Measurements from ENCODE around the gene ATP2C2.
A peak's percentile ranks its signal among the peaks of the same experiment; 100 is the strongest.

Gene ATP2C2

GRCh38 chr16:84421081-84421937 lies 53.0 kb downstream of the ATP2C2 start:
- Histone ChIP-seq H3K36me3 (ENCODE audit: insufficient read depth, low read length) (peaks cover 3% of the 10 kb centered on the region; the same call in 1 of the 2 replicates), H2AFZ (ENCODE audit: low read length) (no peak overlapping the region), H3K27ac (ENCODE audit: low read depth, low read length, poor library complexity, severe bottlenecking) (no peak overlapping the region), H3K4me2 (ENCODE audit: low read length) (no peak overlapping the region), H3K9me2 (ENCODE audit: low read depth, low read length) (no peaks in the 10 kb centered on the region), H4K20me1 (ENCODE audit: insufficient read depth, low read length) (no peaks in the 10 kb centered on the region), H3K9ac (ENCODE audit: low read length) (no peak overlapping the region), H3F3A (ENCODE audit: insufficient read depth, low read length) (no peaks in the 10 kb centered on the region), H3K4me1 (ENCODE audit: insufficient read depth, low read length, severe bottlenecking) (no peaks in the 10 kb centered on the region), H3K4me3 (ENCODE audit: low read depth, low read length, poor library complexity, severe bottlenecking) (no peak overlapping the region), H3K27me3 (ENCODE audit: insufficient read depth, low read length) (no peaks in the 10 kb centered on the region), H3K79me2 (ENCODE audit: insufficient read depth, low read length) (no peaks in the 10 kb centered on the region), H3K9me3 (ENCODE audit: low read length) (peaks cover 8% of the 10 kb centered on the region)
- TF ChIP-seq CTCF (IDR thresholded peaks at IDR 0.05; ENCODE audit: low read length): no peak
- no peak for TF ChIP-seq EZH2 (IDR thresholded peaks at IDR 0.05; ENCODE audit: borderline replicate concordance, low read length)

GRCh38 chr16:84421938-84422220 lies 53.5 kb downstream of the ATP2C2 start:
- Histone ChIP-seq H3K27me3 (ENCODE audit: insufficient read depth, low read length) (no peaks in the 10 kb centered on the region), H3K9me2 (ENCODE audit: low read depth, low read length) (no peaks in the 10 kb centered on the region), H3K36me3 (ENCODE audit: insufficient read depth, low read length) (peaks cover 3% of the 10 kb centered on the region; the same call in 1 of the 2 replicates), H3K4me1 (ENCODE audit: insufficient read depth, low read length, severe bottlenecking) (no peaks in the 10 kb centered on the region), H3F3A (ENCODE audit: insufficient read depth, low read length) (no peaks in the 10 kb centered on the region), H3K9me3 (ENCODE audit: low read length) (peaks cover 8% of the 10 kb centered on the region), H3K4me3 (ENCODE audit: low read depth, low read length, poor library complexity, severe bottlenecking) (no peak overlapping the region), H2AFZ (ENCODE audit: low read length) (no peak overlapping the region), H3K9ac (ENCODE audit: low read length) (no peak overlapping the region), H3K27ac (ENCODE audit: low read depth, low read length, poor library complexity, severe bottlenecking) (no peak overlapping the region), H3K4me2 (ENCODE audit: low read length) (no peak overlapping the region), H4K20me1 (ENCODE audit: insufficient read depth, low read length) (no peaks in the 10 kb centered on the region), H3K79me2 (ENCODE audit: insufficient read depth, low read length) (no peaks in the 10 kb centered on the region)
- TF ChIP-seq EZH2 (IDR thresholded peaks at IDR 0.05; ENCODE audit: borderline replicate concordance, low read length) (no peak), CTCF (IDR thresholded peaks at IDR 0.05; ENCODE audit: low read length) (no peak)

GRCh38 chr16:84423416-84423837 lies 55.1 kb downstream of the ATP2C2 start:
- TF ChIP-seq CTCF (IDR thresholded peaks at IDR 0.05; ENCODE audit: low read length) (no peak), EZH2 (IDR thresholded peaks at IDR 0.05; ENCODE audit: borderline replicate concordance, low read length) (no peak)
- no peak overlapping the region for H3K9ac ChIP-seq (ENCODE audit: low read length)
- peak overlapping the region; percentile 99 for H2AFZ ChIP-seq (ENCODE audit: low read length)
- H3F3A ChIP-seq (ENCODE audit: insufficient read depth, low read length): no peaks in the 10 kb centered on the region
- peak overlapping the region; percentile 39 for H3K4me2 ChIP-seq (ENCODE audit: low read length)
- no peaks in the 10 kb centered on the region for H3K27me3 ChIP-seq (ENCODE audit: insufficient read depth, low read length)
- H3K9me2 ChIP-seq (ENCODE audit: low read depth, low read length): no peaks in the 10 kb centered on the region
- peaks cover 8% of the 10 kb centered on the region for H3K9me3 ChIP-seq (ENCODE audit: low read length)
- peak overlapping the region; percentile 28 for H3K4me3 ChIP-seq (ENCODE audit: low read depth, low read length, poor library complexity, severe bottlenecking)
- H3K79me2 ChIP-seq (ENCODE audit: insufficient read depth, low read length): no peaks in the 10 kb centered on the region
- no peak overlapping the region for H3K27ac ChIP-seq (ENCODE audit: low read depth, low read length, poor library complexity, severe bottlenecking)
- peaks cover 3% of the 10 kb centered on the region; the same call in 1 of the 2 replicates for H3K36me3 ChIP-seq (ENCODE audit: insufficient read depth, low read length)
- H4K20me1 ChIP-seq (ENCODE audit: insufficient read depth, low read length): no peaks in the 10 kb centered on the region
- H3K4me1 ChIP-seq (ENCODE audit: insufficient read depth, low read length, severe bottlenecking): no peaks in the 10 kb centered on the region

Data from OCI-LY1 (cell line).